ENCODE results near the gene DUOXA2. TPM values are rescaled to one million over a fixed set of nuclear protein-coding genes. Genes with fewer than 3 reads are reported as not detected.

Gene DUOXA2
- total RNA-seq, 1 donor, result not detected

- H3K4me3 ChIP-seq (ENCODE audit: low read depth, low read length), result no peak overlapping the region
- DNase-seq (ENCODE audit: low read depth), result no peak
- TF ChIP-seq CTCF (IDR thresholded peaks at IDR 0.05; ENCODE audit: insufficient read depth, low read length), result no peak
Observed at GRCh38 chr15:45128971-45129639, 15.0 kb downstream of the DUOXA2 start.

GRCh38 chr15:45129651-45130129, 15.6 kb downstream of the DUOXA2 start, which contains the start of the genes DUOX1 and DUOXA1:
Gene DUOX1, plus strand, starts transcription at chr15:45129994. Its CDS starts 1,973 bp downstream, at chr15:45131967.
Gene DUOXA1, minus strand, starts transcription at chr15:45129879. Its CDS starts 6,865 bp downstream, at chr15:45123014.
- no peak for DNase-seq (ENCODE audit: low read depth)
- no peak for TF ChIP-seq CTCF (IDR thresholded peaks at IDR 0.05; ENCODE audit: insufficient read depth, low read length)
- no peak within 1 kb of the TSS for H3K4me3 ChIP-seq (ENCODE audit: low read depth, low read length)

GRCh38 chr15:45130291-45131000, 16.3 kb downstream of the DUOXA2 start:
- DNase-seq (ENCODE audit: low read depth), result no peak
- TF ChIP-seq CTCF (IDR thresholded peaks at IDR 0.05; ENCODE audit: insufficient read depth, low read length), result no peak
- H3K4me3 ChIP-seq (ENCODE audit: low read depth, low read length), result no peak overlapping the region

GRCh38 chr15:45131510-45131909, 17.4 kb downstream of the DUOXA2 start:
- no peak overlapping the region for H3K4me3 ChIP-seq (ENCODE audit: low read depth, low read length)
- no peak for TF ChIP-seq CTCF (IDR thresholded peaks at IDR 0.05; ENCODE audit: insufficient read depth, low read length)
- DNase-seq (ENCODE audit: low read depth), result no peak

GRCh38 chr15:45132844-45133560, 18.9 kb downstream of the DUOXA2 start:
- no peak for DNase-seq (ENCODE audit: low read depth)
- H3K4me3 ChIP-seq (ENCODE audit: low read depth, low read length), result no peak overlapping the region
- no peak for TF ChIP-seq CTCF (IDR thresholded peaks at IDR 0.05; ENCODE audit: insufficient read depth, low read length)

- DNase-seq (ENCODE audit: low read depth), result no peak
- TF ChIP-seq CTCF (IDR thresholded peaks at IDR 0.05; ENCODE audit: insufficient read depth, low read length), result no peak
- H3K4me3 ChIP-seq (ENCODE audit: low read depth, low read length), result no peak overlapping the region
Observed at GRCh38 chr15:45133561-45133920, 19.4 kb downstream of the DUOXA2 start.
